Testis (tissue), 2 donors: ENCODE data around the gene G6PC1.
"Not testable (repeated sequence)": the region's sequence is repeated elsewhere in the genome, so short reads cannot be mapped to it uniquely, and the experiment has no call there.

Source experiments
- POLR2A ChIP-seq: fragments of 450-650 bp; IDR thresholded peaks from one replicate; pipeline ENCODE4 v1.6.1; 2017; ENCODE audit warnings: antibody characterized with exemption, mild to moderate bottlenecking, moderate library complexity
- TF ChIP-seq, protein P1 (sequence below), 3 experiments: fragments of 450-650 bp in 2 of 3; fragments of 200-600 bp in 1 of 3; sonication (generic) in 1 of 3; IDR thresholded peaks; one replicate each; pipeline ENCODE4 v1.5.1; 2016 to 2019; ENCODE audit warnings: antibody characterized with exemption in 3 of 3, mild to moderate bottlenecking in 2 of 3, moderate library complexity in 1 of 3

DNA sequence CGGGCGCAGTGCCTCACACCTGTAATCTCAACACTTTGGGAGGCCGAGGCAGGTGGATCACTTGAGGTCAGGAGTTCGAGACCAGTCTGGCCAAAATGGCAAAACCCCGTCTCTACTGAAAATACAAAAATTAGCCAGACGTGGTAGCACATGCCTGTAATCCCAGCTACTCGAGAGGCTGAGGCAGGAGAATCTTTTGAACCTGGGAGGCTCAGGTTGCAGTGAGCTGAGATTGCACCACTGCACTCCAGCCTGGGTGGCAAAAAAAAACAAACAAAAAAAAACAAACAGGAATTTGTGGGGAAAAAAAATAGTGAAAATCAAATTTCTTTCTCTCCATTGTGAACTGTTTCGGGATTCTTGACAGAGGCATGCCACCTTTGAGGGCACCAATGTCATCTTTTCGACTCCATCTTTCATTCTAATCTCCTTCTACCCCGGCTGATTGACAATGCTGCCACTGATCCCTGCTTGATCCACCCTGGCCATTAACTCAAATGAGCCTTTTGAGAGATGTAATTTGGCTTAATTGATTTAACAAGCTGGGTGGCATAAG lies 19.0 kb downstream of the G6PC1 start:
- TF ChIP-seq, protein P1, sequence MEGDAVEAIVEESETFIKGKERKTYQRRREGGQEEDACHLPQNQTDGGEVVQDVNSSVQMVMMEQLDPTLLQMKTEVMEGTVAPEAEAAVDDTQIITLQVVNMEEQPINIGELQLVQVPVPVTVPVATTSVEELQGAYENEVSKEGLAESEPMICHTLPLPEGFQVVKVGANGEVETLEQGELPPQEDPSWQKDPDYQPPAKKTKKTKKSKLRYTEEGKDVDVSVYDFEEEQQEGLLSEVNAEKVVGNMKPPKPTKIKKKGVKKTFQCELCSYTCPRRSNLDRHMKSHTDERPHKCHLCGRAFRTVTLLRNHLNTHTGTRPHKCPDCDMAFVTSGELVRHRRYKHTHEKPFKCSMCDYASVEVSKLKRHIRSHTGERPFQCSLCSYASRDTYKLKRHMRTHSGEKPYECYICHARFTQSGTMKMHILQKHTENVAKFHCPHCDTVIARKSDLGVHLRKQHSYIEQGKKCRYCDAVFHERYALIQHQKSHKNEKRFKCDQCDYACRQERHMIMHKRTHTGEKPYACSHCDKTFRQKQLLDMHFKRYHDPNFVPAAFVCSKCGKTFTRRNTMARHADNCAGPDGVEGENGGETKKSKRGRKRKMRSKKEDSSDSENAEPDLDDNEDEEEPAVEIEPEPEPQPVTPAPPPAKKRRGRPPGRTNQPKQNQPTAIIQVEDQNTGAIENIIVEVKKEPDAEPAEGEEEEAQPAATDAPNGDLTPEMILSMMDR (IDR thresholded peaks at IDR 0.05) = not testable (repeated sequence)
- not testable (repeated sequence) for TF ChIP-seq POLR2A
